Upper lobe of left lung (tissue), 4 donors: ENCODE measurements around the gene BARX2.

Experiments
- CTCF ChIP-seq, 6 experiments: fragments of 450-650 bp in 4 of 6; fragments of 200-600 bp in 2 of 6; sonication (generic) in 2 of 6; IDR thresholded peaks; one replicate each; pipeline ENCODE4 v1.5.1; 2016 to 2019; ENCODE audit warnings: antibody characterized with exemption in 6 of 6
- EP300 ChIP-seq, 4 donors: sonication (generic); formaldehyde crosslinking; IDR thresholded peaks; one replicate each; pipeline ENCODE4 v1.5.1; 2017; ENCODE audit warnings: antibody characterized with exemption in 4 of 4, control low read depth in 2 of 4
- POLR2A ChIP-seq, 4 donors: fragments of 450-650 bp; IDR thresholded peaks; one replicate each; pipeline ENCODE4 v1.5.1; 2016 to 2017; ENCODE audit warnings: antibody characterized with exemption in 4 of 4, mild to moderate bottlenecking in 2 of 4

GRCh38 chr11:129427376-129427775 lies 51.7 kb downstream of the BARX2 start:
- no peak for TF ChIP-seq CTCF (IDR thresholded peaks at IDR 0.05)
- no peak for TF ChIP-seq POLR2A (IDR thresholded peaks at IDR 0.05)
- TF ChIP-seq EP300 (IDR thresholded peaks at IDR 0.05): no peak
